HG03342 (cell line): ENCODE results near the gene FHAD1.

Experiments used
- ATAC-seq: cut with Tn5 transposase; IDR thresholded peaks from one replicate; pipeline ENCODE4 v1.9.1; 2021; ENCODE audit warnings: mild to moderate bottlenecking, moderate library complexity; ENCODE audit not compliant: unreplicated experiment

FHAD1 gene

DNA sequence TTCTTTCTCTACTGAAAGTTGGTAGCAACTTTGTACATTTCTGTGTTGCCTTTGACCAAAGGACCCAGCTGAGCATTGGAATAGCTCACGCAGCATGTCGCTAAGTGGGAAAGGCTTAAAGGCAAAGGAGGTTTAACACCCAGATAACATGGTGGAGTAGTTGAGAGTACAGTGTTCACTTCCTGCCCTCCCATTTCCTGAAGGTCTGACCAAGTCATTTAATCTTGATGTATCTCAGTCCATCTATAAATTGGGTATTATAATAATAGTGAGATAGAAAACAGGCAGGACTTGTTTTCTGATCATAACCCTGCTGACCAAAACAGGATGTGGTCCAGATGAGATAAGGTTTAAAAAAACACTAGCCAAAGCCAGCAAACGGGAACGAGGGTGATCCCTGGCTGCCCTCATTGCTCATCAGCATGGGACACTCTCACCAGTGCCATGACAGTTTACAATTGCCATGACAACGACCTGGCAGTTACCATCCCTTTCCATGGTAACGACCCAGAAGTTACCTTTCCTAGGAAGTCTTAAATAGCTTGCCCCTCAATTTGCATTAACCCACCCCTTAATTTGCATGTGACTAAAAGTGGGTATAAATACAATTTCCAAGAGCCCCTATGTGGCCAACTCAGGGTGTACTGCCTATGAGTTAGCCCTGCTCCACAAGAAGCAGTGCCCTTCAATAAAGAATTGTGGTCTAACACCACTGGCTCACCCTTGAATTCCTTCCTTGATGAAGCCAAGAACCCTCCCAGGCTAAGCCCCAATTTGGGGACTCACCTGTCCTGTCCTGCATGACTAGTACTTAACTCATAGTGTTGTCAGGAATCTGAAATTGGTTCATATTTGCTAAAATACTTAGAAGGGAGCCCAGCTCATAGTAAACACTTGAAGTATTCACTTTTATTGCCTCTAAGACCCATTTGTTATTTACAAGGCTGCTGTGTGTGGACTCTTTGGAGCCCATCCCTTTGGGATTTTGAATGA lies 28.4 kb upstream of the FHAD1 start:
- ATAC-seq, result no peak

DNA sequence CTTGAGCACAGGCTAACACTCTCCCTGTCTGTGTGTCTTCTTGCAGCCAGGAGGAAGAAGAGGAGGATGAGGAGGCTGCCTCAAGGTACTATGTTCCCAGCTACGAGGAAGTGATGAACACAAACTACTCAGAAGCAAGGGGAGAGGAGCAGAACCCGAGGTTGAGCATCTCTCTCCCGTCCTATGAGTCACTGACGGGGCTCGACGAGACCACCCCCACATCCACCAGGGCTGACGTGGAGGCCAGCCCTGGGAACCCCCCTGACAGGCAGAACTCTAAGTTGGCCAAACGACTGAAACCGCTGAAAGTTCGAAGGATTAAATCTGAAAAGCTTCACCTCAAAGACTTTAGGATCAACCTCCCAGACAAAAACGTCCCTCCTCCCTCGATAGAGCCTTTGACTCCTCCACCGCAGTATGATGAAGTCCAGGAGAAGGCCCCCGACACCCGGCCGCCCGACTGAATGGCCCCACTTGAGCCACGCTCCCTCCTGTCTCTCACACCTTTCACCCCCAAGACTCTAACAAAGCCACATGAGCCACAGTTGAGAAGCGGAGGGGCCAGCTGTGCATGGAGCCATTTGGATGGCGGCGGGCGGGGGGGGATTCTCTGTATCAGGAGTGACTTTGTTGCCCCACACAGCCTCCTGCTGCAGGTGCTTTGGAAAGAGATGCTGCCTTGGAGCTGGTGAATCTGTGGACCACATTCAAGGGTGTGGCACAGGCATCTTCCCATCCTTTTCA lies 27.6 kb upstream of the FHAD1 start:
- ATAC-seq, result no peak

DNA sequence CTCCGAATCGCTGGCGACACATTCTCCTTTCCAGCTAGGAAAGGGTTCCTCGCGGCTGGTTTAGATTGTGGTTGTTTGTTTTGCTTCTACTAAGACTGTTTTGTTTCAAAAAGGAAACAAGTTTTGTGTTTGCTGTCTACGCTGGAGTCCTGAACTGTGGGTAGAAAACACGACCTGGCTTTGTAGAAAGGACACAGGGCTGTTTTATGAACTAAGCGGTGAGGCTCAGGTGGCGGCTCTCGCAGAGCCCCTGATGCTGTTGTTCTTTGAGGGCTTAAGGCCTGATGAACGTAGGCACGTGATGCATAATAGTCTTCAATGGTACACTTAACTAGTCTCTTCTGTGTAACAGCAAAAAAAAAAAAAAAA lies 27.0 kb upstream of the FHAD1 start:
- ATAC-seq, result no peak

DNA sequence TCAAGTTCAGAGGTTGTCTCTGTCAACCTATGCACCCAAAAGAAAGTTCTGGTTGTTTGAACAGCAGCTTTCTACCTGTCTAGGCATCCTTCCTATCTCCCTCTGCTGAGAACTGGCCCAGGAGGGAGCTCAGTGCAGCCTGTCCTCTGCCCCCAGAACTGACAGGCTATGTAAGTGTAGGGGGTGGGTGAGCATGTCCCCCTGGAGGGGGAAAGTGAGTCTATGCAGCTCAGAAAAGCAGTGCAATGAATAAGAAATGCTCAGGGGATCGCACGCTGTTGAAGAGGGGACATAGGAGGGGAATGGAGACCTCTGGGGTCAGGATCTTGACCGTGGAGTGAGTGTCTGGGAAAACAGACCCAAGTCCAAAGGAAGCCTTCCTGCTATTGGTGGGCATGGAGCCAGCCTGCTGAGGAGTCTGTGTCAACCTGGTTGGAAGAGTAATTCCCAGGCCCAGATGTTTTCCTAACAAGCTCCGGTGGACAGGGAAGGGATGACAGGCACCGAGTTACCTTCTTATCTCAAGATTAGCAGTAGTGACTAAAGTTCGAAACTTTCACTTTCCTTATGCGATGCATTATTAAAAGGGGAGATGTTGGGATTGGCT lies 26.1 kb upstream of the FHAD1 start:
- ATAC-seq, result no peak

- ATAC-seq, result no peak
These were observed 24.2 kb upstream of the FHAD1 start for GRCh38 chr1:15222653-15223303.

DNA sequence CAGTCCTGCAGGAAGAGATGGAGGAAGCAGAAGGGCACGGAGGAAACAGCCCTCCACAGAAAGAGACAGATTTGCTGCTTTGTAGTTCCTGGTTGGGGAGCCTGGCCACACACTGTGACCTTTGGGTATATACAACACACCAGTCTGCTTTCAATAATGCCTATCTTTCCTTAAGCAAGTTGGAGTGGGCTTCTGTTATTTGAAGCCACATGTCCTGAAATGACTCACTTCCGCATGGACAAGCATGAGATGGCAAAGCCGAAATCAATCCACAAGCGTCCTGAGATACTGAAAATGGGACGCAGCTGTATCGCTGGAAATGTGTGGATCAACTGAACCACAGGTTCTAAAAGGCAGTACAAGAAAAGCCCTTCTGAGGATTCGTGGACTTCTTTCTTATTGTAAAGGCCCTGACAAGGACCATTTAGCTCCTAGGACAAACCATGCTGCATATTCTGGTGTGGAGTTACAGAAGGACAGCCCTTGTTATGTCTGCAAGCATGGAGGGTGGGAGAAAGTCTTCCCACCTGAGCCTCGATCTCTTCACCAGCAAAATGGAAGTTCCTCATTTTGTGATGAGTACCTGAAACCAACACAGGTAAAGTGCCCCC lies 22.7 kb upstream of the FHAD1 start:
- no peak for ATAC-seq

DNA sequence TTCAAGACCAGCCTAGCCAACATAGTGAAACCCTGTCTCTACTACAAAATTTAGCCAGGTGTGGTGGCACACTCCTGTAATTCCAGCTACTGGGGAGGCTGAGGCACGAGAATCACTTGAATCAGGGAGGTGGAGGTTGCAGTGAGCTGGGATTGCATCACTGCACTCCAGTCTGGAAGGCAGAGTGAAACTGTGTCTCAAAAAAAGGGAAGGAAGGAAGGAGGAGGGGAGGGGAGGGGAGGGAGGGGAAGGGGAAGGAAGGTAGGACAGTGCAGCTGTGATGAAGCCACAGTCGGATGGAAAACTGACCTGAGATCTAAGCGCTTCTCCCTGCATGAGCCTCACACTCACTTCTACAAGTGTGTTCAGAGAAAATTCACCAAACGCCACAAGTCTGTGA lies 22.0 kb upstream of the FHAD1 start:
- no peak for ATAC-seq

GRCh38 chr1:15225461-15225860 lies 21.6 kb upstream of the FHAD1 start:
- no peak for ATAC-seq

DNA sequence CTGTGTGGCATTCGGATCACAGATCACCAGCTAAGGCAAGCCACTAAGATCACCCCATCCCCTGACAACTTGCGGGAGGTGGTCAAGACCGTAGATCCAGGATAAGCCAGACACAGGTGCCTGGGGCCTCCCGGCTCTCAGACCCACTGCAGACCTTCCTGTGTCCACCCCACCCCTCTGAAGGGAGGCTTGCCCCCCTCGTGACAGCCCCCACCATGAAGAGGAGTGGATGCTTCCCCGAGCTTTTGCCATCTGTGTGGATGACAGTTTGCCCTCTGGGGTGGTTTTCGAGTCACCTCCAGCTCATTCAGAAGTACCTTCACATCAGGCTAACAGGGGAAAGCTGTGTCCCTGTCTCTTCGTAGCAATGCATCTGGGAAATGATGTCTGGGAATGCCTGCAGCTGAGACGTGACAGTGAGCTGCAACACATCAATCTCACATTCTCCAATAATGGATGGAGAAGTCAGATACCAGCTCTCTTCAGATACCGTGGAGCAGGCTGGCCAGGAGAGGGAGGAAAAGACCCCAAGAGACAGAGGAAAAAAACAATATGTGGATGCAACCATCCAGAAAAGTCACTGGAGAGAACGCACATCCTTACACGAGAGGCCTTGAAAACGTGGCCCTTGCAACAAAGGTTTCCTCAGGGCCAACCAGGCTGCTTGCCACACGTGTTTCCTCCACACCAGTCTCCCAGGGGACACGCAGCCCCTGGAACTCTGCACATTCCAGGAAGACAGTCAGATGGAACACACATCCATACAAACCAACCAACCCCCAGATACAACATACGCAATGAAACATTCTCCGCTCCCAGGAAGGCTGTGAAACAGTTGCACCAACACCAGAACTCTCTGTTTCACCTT lies 20.4 kb upstream of the FHAD1 start:
- no peak for ATAC-seq

DNA sequence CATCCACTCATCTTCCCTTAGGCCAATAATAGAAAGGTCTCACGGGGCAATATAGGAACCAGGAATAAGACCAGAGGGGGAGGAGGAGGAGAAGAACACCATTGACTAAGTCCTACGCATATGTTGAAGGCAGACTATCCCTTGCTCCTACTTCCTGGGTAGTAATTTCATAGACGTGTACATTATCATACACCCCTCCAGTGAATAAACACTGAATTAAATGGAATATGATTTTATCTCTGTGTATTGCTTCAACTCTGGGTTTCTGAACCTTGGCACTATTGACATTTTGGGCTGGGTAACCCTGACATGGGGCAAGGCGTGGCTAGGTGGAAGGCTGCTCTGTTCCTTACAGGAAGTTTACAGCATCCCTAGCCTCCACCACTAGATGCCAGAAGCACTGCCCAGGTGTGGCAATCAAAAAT lies 17.3 kb upstream of the FHAD1 start:
- no peak for ATAC-seq

DNA sequence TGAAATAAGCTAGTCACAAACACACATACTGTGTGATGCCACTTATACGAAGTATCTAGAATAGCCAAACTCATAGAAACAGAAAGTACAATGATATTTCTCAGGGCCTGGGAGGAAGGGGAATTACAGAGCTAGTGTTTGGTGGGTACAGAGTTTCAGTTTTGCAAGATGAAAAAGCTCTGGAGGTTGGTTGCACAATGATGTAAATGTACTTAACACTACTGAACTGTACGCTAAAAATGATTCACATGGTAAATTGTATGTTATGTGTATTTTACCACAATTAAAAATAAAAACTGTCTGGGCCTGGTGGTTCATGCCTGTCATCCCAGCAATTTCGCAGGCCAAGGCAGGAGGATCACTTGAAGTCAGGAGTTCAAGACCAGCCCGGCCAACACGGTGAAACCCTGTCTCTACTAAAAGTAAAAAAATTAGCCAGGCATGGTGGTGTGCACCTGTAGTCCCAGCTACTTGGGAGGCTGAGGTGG lies 15.3 kb upstream of the FHAD1 start:
- ATAC-seq, result peak; percentile 75

DNA sequence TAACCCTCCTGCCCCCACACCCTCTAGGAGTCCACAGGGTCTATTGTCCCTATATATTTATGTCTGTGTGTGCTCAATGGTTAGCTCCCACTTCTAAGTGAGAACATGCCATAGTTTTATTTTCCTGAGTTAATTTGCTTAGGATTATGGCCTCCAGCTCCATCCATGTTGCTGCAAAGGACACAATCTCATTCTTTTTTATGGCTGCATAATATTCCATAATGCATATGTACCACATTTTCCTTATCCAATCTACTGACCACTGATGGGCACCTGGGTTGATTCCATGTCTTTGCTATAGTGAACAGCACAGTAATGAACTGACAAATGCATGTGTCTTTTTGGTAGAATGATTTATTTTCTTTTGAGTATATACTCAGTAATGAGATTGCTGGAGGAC lies 13.3 kb upstream of the FHAD1 start:
- ATAC-seq, result no peak

- no peak for ATAC-seq
These were observed 10.7 kb upstream of the FHAD1 start for GRCh38 chr1:15236321-15236721.

DNA sequence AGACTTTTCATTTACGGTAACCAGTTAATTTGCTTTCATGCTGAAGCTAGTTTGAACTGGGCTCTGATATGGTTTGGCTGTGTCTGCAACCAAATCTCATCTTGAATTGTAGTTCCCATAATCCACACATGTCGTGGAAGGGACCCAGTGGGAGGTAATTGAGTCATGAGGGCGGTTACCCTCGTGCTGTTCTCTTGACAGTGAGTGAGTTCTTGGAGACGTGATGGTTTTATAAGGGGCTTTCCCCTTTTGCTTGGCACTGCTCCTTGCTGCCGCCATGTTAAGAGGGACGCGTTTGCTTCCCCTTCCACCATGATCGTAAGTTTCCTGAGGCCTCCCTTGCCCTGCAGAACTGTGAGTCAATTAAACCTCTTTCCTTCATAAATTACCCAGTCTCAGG lies 10.3 kb upstream of the FHAD1 start:
- ATAC-seq, result no peak

- no peak for ATAC-seq
These were observed 8.2 kb upstream of the FHAD1 start for GRCh38 chr1:15238789-15239188.

- ATAC-seq, result no peak
These were observed 4.3 kb upstream of the FHAD1 start for GRCh38 chr1:15242766-15243165.

- ATAC-seq, result no peak
These were observed 3.6 kb upstream of the FHAD1 start for GRCh38 chr1:15243275-15244043.

- ATAC-seq, result no peak
These were observed 2.2 kb upstream of the FHAD1 start for GRCh38 chr1:15244813-15245212.
